Astrocyte (in vitro differentiated cells and primary cell): ENCODE measurements around the gene PLPPR3.

ENCODE experiments used
- CTCF ChIP-seq: IDR thresholded peaks from 2 replicates; pipeline ENCODE4 v1.5.1; 2011; ENCODE audit warnings: low read depth, mild to moderate bottlenecking, inconsistent platforms, low read length, moderate library complexity; ENCODE audit not compliant: insufficient read depth
- EZH2 ChIP-seq: IDR thresholded peaks from 2 replicates; pipeline ENCODE4 v1.6.1; 2012; ENCODE audit warnings: mild to moderate bottlenecking, low read length, inconsistent platforms; ENCODE audit not compliant: insufficient read depth

DNA sequence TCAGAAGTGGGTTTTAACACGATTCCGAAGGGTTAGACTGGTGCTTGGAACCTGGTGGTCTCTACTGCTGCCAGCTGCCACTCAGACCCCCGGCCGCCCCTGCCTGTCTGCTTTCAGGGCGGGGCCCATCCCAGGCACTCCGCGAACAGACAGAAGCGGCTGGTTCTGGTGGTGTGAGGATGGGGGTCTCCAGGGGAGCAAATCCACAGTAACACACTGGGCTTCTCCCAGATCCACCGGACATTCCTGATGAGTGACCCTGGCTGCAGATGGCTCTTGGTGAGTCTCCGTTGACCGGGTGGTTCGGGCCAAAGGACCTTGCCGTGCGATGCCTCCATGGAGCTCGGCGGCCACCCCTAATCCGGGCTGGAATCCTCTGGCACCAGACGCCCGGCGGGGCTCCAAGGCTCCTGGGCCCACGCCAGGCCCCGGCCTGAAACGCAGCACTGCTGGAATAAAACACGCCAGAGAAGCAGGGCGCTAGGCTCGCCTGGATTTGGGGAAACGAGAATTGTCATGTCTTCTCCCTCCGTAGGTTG, 26.6 kb downstream of the PLPPR3 start:
- TF ChIP-seq CTCF: no peak
- TF ChIP-seq EZH2: no peak
